SIG-M5 treated with dmso at 0.1 percent for 504 hours (cell line): ENCODE measurements around the gene ARHGAP19.

Experiments used
- DNase-seq: peaks from one replicate; lab custom pipeline; 2025; ENCODE audit not compliant: unreplicated experiment; lab: John Stamatoyannopoulos, UW

The ARHGAP19 gene

GRCh38 chr10:97196223-97197029 is 96.0 kb downstream of the ARHGAP19 start:
- peak; percentile 71 for DNase-seq

DNA sequence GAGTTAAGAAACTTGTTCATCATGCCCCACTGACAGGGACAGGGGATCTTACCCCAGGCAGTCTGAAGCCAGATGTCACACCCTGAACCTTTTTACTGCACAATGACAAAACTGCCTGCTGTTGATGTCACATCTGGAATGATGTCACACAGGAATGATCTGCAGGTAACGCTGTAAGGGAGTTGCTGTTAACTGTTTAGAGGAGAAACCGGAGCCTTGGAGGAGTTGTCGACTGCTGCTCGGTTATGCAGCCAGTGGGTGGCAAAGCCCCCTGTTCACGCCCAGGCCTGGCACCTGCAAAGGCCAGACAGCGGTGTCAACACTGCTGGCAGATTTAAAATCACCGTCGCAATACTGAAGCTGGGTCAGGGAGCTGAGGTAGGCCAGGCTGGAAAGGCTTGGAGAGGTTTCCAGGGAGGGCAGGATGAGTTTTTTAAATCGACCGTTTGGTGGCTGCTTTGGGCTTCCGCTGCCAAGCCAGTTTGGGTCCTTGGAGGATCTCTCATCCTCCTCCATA is 96.7 kb downstream of the ARHGAP19 start:
- DNase-seq: no peak

GRCh38 chr10:97192952-97193435 is 99.4 kb downstream of the ARHGAP19 start:
- DNase-seq: no peak

DNA sequence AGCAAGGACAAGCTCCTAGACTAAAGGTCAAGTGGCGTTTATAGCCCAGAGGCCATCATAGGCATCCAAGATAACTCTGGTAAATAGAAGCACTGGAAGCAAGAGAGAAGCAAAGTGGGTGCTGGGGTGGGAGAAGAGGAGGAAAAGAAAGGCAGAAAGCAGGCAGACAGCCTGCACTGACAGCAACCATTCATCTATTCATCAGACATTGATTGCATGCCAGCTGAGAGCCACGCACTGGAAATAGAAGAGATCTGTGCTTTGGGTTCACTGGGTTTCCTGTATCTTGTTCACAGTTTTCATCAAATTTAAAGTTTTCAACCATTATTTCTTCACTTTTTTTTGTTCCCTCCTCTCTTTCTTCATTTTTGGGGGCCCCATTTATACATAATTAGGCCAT is 102.0 kb downstream of the ARHGAP19 start:
- no peak for DNase-seq

DNA sequence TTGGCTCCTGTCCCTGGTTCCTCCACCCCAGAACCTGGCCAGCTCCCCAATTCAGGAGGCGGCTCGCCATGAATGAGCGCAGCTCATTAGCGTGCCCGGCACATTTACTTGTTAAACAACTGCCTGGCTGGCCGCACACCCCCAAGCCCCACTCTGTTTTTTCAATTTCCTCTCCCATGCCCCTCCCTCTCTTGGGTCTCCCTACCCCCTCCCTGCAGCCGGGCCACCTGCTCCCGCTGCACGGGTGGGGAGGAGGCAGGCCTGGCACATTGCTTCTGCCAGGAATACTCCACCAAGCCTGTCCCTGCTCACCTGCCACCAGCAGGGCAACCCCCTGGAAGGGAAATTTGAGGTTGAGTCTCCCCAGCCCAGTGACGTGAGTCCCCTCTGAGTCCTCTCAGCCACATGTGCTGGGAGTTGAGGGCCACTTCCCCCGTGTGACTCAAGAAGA is 104.2 kb downstream of the ARHGAP19 start:
- DNase-seq: no peak

DNA sequence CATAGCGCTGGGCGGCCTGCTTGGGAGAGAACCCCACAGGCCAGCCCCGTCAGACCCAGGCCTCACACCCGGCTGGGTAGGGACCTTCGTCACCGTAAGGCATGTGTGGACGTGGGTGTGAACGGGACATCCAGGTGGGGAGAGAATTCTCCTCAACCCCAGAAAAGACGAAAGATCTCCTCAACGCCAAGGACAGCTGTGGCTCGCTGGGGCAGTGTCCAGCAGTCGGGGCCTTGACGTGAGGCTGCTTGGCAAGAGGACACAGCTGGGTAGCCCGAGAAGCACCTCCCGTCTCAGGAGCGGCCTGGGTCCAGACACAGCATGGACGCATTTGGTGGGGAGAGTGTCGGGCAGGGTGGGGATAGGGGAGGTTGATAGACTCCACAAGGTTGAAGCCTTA is 105.5 kb downstream of the ARHGAP19 start:
- no peak for DNase-seq

DNA sequence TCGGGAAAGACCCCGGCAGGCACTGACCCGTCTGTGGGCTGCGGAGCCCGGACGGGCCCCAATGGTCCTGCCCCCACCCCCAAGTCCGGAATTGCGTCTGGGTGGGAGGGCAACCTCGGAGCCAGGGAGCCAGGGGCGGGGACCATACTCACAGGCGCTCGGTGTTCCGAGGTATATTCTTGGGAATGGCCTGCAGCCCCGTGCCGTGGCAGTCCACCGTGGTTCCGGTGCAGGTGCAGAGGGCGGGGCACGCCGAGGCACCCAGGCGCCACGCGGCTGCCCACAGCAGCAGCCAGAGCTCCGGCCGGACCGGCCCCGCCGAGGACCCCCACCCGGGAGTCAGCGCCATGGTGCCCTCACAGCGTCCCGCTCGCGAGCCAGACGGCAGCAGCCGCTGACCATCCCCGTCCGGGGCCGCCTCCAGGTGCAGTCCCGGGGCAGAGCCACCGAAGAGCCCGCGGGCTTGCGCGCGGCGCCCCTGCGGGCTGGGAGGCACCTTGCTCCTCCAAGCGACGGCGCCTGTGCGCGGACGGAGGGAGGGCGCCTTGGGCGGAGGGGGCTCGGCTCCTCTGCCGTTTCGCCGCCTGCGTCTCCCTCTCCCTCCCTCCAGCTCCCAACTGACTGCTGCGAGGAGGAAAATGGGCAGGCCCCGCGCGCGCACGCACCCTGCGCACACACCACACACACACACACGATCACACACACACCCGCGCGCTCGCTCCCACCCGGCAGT is 106.9 kb downstream of the ARHGAP19 start, which contains the start of gene SLIT1:
Gene SLIT1 (minus strand): TSS at position 634 of the 733 bp plus-strand sequence. CDS start 285 bp downstream, at position 349.
- DNase-seq: no peak

DNA sequence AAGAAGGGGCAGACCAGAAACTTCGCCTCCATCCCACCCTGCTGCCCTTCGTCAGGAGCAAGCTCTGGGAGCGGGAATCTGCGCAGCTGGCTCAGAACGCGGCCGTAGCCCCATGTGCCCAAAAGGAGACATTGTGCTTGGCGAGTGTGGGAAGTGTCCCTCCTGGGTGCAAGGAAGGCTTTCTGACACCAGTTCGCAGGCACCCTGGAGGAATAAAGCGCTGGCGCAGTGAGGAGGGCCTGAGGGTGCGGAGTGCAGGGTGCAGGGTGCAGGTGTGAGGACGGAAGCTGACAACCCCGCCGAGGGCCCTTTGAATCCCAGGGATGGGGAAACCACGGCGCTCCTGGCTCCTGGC is 107.5 kb downstream of the ARHGAP19 start:
- DNase-seq: no peak

DNA sequence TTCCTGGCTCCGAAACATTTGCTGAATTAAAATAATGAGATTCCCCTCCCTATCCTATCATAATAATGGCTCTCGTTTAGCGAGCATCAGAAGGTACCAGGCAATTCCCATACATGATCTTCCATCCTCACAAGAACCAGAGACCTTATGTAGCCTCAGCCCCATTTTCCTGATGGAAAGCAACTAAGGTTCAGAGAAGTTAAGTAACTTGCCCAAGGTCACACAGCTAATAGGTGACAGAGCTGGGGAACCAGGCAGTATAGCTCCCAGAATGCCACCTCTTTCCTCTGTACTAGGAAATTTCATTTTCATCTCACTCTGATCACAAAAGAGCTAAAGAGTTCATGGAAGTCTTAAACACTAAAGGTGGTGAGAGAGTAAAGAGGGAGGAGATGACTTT is 109.1 kb downstream of the ARHGAP19 start:
- no peak for DNase-seq

DNA sequence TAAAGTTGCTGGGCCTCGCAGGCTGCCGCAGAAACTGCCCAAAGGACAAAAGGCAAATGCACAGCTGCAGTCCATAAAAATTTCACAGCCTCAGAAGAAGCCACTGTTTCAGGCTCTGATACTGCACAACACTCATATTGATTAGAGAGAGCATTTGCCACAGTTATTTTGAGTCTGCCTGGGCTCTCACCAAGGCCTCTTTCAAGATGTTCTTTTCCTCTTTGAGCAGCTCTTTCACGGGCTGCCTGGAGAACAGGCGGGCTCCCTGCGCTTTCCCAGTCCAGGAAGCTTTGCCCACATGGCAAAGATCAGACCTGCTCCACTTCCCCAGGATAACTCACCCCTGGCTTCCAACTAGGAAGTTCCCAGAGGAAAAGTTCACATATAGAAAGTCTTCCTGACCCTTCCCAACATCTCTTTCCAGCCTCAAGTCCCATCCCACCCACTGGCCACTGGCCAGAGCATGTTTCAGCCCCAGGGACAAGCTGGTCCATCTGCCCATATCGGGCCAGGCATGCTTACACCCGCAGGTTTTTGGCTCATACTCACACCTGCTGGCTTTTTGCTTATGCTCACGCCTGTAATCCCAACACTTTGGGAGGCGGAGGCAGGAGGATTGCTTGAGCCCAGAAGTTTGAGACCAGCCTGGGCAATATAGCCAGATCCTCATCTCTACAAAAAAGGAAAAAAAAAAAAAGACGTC is 110.0 kb downstream of the ARHGAP19 start:
- DNase-seq: no peak

- no peak for DNase-seq
Measured at GRCh38 chr10:97180986-97181385, 111.5 kb downstream of the ARHGAP19 start.

DNA sequence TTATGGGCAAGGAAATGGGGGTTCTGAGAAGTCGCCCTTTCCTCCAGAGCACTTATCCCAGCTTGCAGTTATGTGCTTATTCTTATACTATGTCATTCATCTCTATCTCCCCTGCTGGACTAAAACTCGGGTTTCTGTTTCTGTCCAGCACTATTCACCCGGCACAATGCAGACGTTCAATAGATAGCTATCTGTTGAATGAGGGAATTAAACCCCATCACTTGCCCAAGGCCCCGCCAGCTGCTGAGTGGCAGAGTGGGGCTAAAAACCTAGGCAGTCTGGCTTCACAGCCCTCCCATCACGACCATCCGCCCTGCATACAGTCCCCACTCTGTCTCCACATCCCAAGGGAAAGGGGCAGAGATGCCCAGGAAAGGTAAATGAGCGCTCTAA is 112.1 kb downstream of the ARHGAP19 start:
- DNase-seq: no peak

DNA sequence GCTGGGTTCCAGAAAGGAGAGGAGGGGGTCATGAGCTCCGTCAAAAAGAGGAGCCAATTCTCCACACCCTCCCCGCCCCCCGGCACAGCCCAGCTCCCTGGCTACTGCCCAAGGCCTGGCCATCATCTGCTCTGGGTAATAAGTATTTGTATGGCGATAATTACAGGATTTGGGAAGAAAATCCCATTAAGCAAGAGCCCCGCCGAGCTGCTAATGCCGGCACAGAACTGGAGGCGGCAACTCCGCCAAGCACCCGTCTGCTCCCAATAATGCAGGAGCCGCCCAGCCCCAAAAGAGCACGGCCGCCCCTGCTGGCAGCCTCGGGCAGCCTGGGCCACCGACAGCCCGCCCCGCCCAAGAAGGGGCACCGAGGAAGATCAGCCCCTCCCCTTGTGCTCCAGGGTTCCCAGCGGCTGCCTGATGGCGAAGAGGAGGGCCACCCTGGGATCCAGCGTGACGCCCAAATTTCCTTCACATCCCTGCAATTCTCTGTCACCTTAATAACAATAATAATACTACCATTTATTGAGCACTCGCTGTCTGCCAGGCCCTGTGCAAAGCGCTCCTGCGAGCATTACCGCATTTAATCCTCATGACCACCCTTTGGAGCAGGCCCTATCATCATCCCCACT is 112.6 kb downstream of the ARHGAP19 start:
- no peak for DNase-seq

- DNase-seq: no peak
Measured at GRCh38 chr10:97179311-97179710, 113.1 kb downstream of the ARHGAP19 start.

DNA sequence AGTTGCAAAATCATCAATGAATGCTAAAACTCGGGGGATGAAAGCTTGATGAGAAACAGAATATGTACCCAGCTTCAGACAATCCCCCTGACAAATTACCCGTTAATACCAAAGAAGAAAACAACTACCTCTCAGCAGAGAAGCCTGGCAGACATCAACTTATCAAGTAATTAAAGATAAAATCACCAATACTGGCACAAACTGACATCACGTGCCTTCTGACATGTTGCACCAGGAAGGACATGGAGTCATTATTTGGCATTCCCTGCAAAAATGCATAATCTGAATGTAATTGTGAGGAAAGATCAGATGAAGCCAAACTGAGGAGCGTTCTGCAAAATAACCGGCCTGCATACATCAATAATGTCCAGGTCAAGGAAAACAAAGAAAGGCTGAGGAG is 114.4 kb downstream of the ARHGAP19 start:
- DNase-seq: no peak

DNA sequence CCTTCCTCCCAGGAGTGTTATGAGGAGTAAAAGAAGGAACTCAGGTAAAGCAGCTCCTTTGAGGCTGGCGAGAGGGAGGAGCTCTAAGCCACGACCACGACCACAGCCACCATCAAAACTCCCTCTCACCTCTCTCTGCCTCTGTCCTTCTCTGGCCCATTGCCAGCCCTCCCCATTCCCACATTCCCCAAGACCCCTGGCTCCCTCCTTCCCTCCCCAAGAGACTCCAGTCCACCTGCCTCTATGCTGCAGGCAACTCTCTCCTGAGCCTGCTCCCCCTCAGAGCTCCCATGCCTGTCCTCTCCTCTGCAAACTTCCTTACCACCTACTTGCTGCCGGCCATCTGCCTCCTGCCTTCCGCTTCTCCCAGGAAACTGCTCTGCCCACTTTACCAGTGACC is 116.2 kb downstream of the ARHGAP19 start:
- no peak for DNase-seq

- DNase-seq: no peak
Measured at GRCh38 chr10:97175586-97175985, 116.9 kb downstream of the ARHGAP19 start.

DNA sequence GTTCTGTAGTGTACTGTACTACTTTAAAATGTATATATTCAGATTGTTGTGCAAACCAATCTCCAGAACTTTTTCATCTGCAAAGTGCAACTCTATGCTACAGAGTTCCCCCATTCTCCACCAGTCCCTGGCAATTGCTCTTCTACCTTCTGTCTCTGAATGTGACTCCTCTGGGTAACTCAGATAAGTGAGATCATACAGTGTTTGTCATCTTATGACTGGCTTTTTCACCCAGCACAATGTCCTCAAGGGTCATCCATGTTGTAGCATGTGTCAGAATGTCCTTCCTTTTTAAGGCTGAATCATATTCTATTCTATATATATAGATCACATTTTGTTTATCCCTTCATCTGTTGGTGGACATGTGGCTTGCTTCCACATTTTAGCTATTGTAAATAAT is 117.5 kb downstream of the ARHGAP19 start:
- no peak for DNase-seq

- no peak for DNase-seq
Measured at GRCh38 chr10:97174276-97174775, 118.1 kb downstream of the ARHGAP19 start.

DNA sequence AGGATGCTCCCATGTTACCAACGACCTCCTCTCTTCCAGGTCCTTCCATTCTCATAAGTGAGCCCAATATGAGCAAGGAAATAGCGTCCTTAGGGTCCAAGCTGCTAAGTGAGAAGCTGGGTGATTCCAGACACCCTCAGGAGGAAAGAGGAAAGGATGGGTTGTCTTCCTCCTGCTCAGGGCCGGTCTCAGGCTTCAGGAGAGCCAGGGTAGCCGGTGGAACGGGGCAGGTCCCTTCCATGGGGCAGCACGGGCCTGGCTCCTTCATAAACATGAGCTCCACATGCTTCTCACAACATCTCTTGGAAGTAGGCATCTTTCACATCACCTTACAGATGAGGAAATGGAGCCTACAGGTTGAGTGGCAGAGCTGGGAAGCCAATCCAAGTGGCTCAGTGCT is 119.4 kb downstream of the ARHGAP19 start:
- DNase-seq: no peak
